Testis (tissue), 3 donors: ENCODE results near the gene BGLAP. TPM values are rescaled to one million over a fixed set of nuclear protein-coding genes. Genes with fewer than 3 reads are reported as not detected.

Source experiments
- DNase-seq: peaks from one replicate; pipeline ENCODE4 v3.0.0-alpha.2; 2019
- H3K27ac ChIP-seq, 2 donors: fragments of 200-600 bp; sonication (generic); one replicate each; pipeline ENCODE4 v1.5.1; 2019
- H3K27me3 ChIP-seq: fragments of 200-600 bp; sonication (generic); one replicate; pipeline ENCODE4 v1.5.1; 2019
- H3K36me3 ChIP-seq: fragments of 200-600 bp; sonication (generic); one replicate; pipeline ENCODE4 v1.5.1; 2017; ENCODE audit warnings: low read depth; ENCODE audit errors: missing control alignments
- H3K4me1 ChIP-seq: fragments of 200-600 bp; sonication (generic); one replicate; pipeline ENCODE4 v1.5.1; 2019
- H3K4me3 ChIP-seq, 2 donors: fragments of 200-600 bp; sonication (generic); one replicate each; pipeline ENCODE4 v1.5.1; 2017 to 2019
- H3K9me3 ChIP-seq: fragments of 200-600 bp; sonication (generic); one replicate; pipeline ENCODE4 v1.5.1; 2017
- CTCF ChIP-seq, 3 experiments: fragments of 450-650 bp in 2 of 3; fragments of 200-600 bp in 1 of 3; sonication (generic) in 1 of 3; IDR thresholded peaks; one replicate each; pipeline ENCODE4 v1.5.1; 2016 to 2019; ENCODE audit warnings: antibody characterized with exemption in 3 of 3, mild to moderate bottlenecking in 2 of 3, moderate library complexity in 1 of 3
- POLR2A ChIP-seq: fragments of 450-650 bp; IDR thresholded peaks from one replicate; pipeline ENCODE4 v1.6.1; 2017; ENCODE audit warnings: antibody characterized with exemption, mild to moderate bottlenecking, moderate library complexity
- WGBS, 2 donors: methylation state at CpG; one replicate each; pipeline ENCODE4 v1.1.5; 2018; 5-methylcytosine and 5-hydroxymethylcytosine counted together
- intact Hi-C: fragments of 100-400 bp; cut with DNase I; formaldehyde crosslinking; loops from one replicate; pipeline ENCODE4 v1.15.1; 2023; ENCODE audit warnings: low total_unique reads
- polyA plus RNA-seq: library from polyadenylated mRNA; stranded (reverse); fragments of 350-450 nt; fragmentation: Illumina TruSeq; extraction: RNeasy Lipid Tissue Mini Kit (QIAGEN cat#74804); gene quantifications from one replicate; pipeline ENCODE4 v1.2.3, GENCODE V29; 2014; ENCODE audit warnings: low read depth, low replicate concordance; ENCODE audit not compliant: insufficient read depth
- total RNA-seq, 2 donors: library from RNA; depleted of rRNA; stranded (reverse); fragments of >200 nt; gene quantifications; one replicate each; pipeline ENCODE4 v1.2.3, GENCODE V29; 2016

Gene BGLAP
- total and polyA plus RNA-seq, 3 donors from 2014 or later, result 1.1 to 1.5 TPM; not detected in 1

GRCh38 chr1:156221986-156222692 is 19.8 kb upstream of the BGLAP start:
- no peak for DNase-seq
- H3K4me1 ChIP-seq, result no peaks in the 10 kb centered on the region
- no peak overlapping the region for H3K4me3 ChIP-seq
- no peak for TF ChIP-seq CTCF (IDR thresholded peaks at IDR 0.05)
- no peak for TF ChIP-seq POLR2A
- H3K9me3 ChIP-seq, result no peaks in the 10 kb centered on the region
- no peaks in the 10 kb centered on the region for H3K36me3 ChIP-seq
- 93 to 94% methylated on average over 13 of the region's 13 CpGs for WGBS, 2 donors
- intact Hi-C loops, result loop anchor here (5.0 kb wide), 1 partner anchor 130 kb away; no protein-coding TSS in a partner anchor
- no peaks in the 10 kb centered on the region for H3K27me3 ChIP-seq
- no peak overlapping the region for H3K27ac ChIP-seq

GRCh38 chr1:156225677-156226014 is 16.3 kb upstream of the BGLAP start:
- H3K4me3 ChIP-seq, result no peak overlapping the region
- intact Hi-C loops, result loop anchor here (2.0 kb wide), 1 partner anchor 81 kb away; no protein-coding TSS in a partner anchor
- H3K36me3 ChIP-seq, result no peaks in the 10 kb centered on the region
- H3K27ac ChIP-seq, result no peak overlapping the region
- no peak for DNase-seq
- H3K4me1 ChIP-seq, result no peaks in the 10 kb centered on the region
- 19 to 28% methylated on average over 2 of the region's 2 CpGs for WGBS, 2 donors
- no peaks in the 10 kb centered on the region for H3K9me3 ChIP-seq
- no peak for TF ChIP-seq POLR2A
- no peak for TF ChIP-seq CTCF (IDR thresholded peaks at IDR 0.05)
- H3K27me3 ChIP-seq, result no peaks in the 10 kb centered on the region

GRCh38 chr1:156226116-156226538 is 15.9 kb upstream of the BGLAP start:
- H3K9me3 ChIP-seq, result no peaks in the 10 kb centered on the region
- DNase-seq, result no peak
- TF ChIP-seq POLR2A (no peak), CTCF (IDR thresholded peaks at IDR 0.05) (no peak)
- no peak overlapping the region for H3K4me3 ChIP-seq
- no peak overlapping the region for H3K27ac ChIP-seq
- H3K36me3 ChIP-seq, result no peaks in the 10 kb centered on the region
- no peaks in the 10 kb centered on the region for H3K27me3 ChIP-seq
- 81 to 83% methylated on average over 2 of the region's 2 CpGs for WGBS, 2 donors
- H3K4me1 ChIP-seq, result no peaks in the 10 kb centered on the region
- intact Hi-C loops, result no loop called here

- intact Hi-C loops, result no loop called here
Observed at GRCh38 chr1:156226782-156227181, 15.2 kb upstream of the BGLAP start.

More at GRCh38 chr1:156226782-156227181, 15.2 kb upstream of the BGLAP start:
- H3K4me1 ChIP-seq, result no peaks in the 10 kb centered on the region
- H3K36me3 ChIP-seq, result no peaks in the 10 kb centered on the region
- H3K4me3 ChIP-seq, result no peak overlapping the region
- H3K27me3 ChIP-seq, result no peaks in the 10 kb centered on the region
- no peak for TF ChIP-seq POLR2A
- no peak for TF ChIP-seq CTCF (IDR thresholded peaks at IDR 0.05)
- no peak for DNase-seq
- no peaks in the 10 kb centered on the region for H3K9me3 ChIP-seq
- 83 to 86% methylated on average over 4 of the region's 4 CpGs for WGBS, 2 donors
- no peak overlapping the region for H3K27ac ChIP-seq
